HCT116 (cell line): ENCODE data around the gene SSTR3. TPM values are rescaled to one million over a fixed set of nuclear protein-coding genes. Genes with fewer than 3 reads are reported as not detected.

Experiments used
- ATAC-seq: fragments of 200-7000 bp; cut with Tn5 transposase; 2 replicates; pipeline ENCODE4 v1.9.1; 2020; ENCODE audit warnings: mild to moderate bottlenecking, moderate library complexity
- BruUV-seq: library from RNA; stranded (reverse); fragments of 400-500 nt; replicated peaks from 2 replicates; lab custom pipeline; 2021; lab: Mats Ljungman, UMichigan
- CTCF ChIA-PET: fragments of 300-600 bp; sonication (Branson Sonifier 250); formaldehyde crosslinking; loops from one replicate; lab custom pipeline; 2021; ENCODE audit warnings: antibody characterized with exemption; lab: Charles Lee
- POLR2A ChIA-PET: fragments of 300-600, 350-600 bp; sonication (Branson Sonifier 250); formaldehyde crosslinking; loops from one replicate; lab custom pipeline; 2021; ENCODE audit warnings: antibody characterized with exemption; lab: Charles Lee
- RAD21 ChIA-PET, 2 experiments: fragments of 300-600 bp; sonication (Branson Sonifier 250); formaldehyde crosslinking; loops; one replicate each; lab custom pipeline; 2023; ENCODE audit warnings: low total read pairs in 2 of 2; ENCODE audit not compliant: uncharacterized antibody in 2 of 2, unreplicated experiment in 2 of 2, low non-redundant PET in 1 of 2; lab: Charles Lee
- DNase-seq: peaks from one replicate; pipeline ENCODE4 v3.0.0-alpha.2; 2010; ENCODE audit warnings: low read depth, low spot score
- H2AFZ ChIP-seq: fragments of 200-600 bp; shearing (Covaris generic), sonication (generic); 2 replicates; pipeline ENCODE4 v1.6.1; 2017; ENCODE audit warnings: low read depth, mixed run types, mixed read lengths, antibody characterized with exemption, low read length; ENCODE audit not compliant: poor library complexity, severe bottlenecking
- H3K27ac ChIP-seq: 2 replicates; pipeline ENCODE4 v1.5.1; 2012; ENCODE audit warnings: low read depth, low read length
- H3K27me3 ChIP-seq: fragments of 200-600 bp; sonication (generic); 2 replicates; pipeline ENCODE4 v1.6.1; 2016; ENCODE audit warnings: mixed run types, low read length, mixed read lengths; ENCODE audit not compliant: insufficient read depth
- H3K36me3 ChIP-seq, 2 experiments: fragments of 200-500 bp in 1 of 2; fragments of 200-600 bp in 1 of 2; sonication (Bioruptor generic) in 1 of 2; sonication (generic) in 1 of 2; 2 replicates each; pipeline versions ENCODE4 v1.5.1 to v1.6.1; 2014 to 2016; ENCODE audit warnings: low read length in 2 of 2, inconsistent platforms in 1 of 2, mixed read lengths in 1 of 2, mixed run types in 1 of 2; ENCODE audit not compliant: insufficient read depth in 2 of 2, control insufficient read depth in 1 of 2
- H3K4me1 ChIP-seq, 2 experiments: fragments of 200-600 bp in 1 of 2; sonication (generic) in 1 of 2; 2 replicates each; pipeline versions ENCODE4 v1.5.1 to v1.6.1; 2012 to 2017; ENCODE audit warnings: low read length in 2 of 2, inconsistent platforms in 1 of 2, mild to moderate bottlenecking in 1 of 2, mixed read lengths in 1 of 2, mixed run types in 1 of 2, moderate library complexity in 1 of 2; ENCODE audit not compliant: insufficient read depth in 2 of 2, control insufficient read depth in 1 of 2
- H3K4me2 ChIP-seq: fragments of 200-600 bp; sonication (generic); 2 replicates; pipeline ENCODE4 v1.6.1; 2017; ENCODE audit warnings: mixed run types, low read length, mixed read lengths
- H3K4me3 ChIP-seq, 2 experiments: fragments of 200-600 bp in 1 of 2; sonication (generic) in 1 of 2; replicated peaks in 1 of 2; 2 replicates each; pipeline ENCODE4 v1.5.1; 2011 to 2016; ENCODE audit warnings: low read length in 2 of 2, control low read depth in 1 of 2, low read depth in 1 of 2, mild to moderate bottlenecking in 1 of 2, mixed read lengths in 1 of 2, mixed run types in 1 of 2
- H3K79me2 ChIP-seq: fragments of 200-600 bp; sonication (generic); 2 replicates; pipeline ENCODE4 v1.6.1; 2017; ENCODE audit warnings: mild to moderate bottlenecking, mixed run types, low read length, moderate library complexity, mixed read lengths; ENCODE audit not compliant: insufficient read depth
- H3K9ac ChIP-seq: fragments of 200-600 bp; sonication (generic); 2 replicates; pipeline ENCODE4 v1.6.1; 2016; ENCODE audit warnings: low read length, mixed read lengths
- H3K9me2 ChIP-seq: fragments of 200-600 bp; sonication (generic), shearing (Covaris generic); 2 replicates; pipeline ENCODE4 v1.6.1; 2017; ENCODE audit warnings: mixed run types, mild to moderate bottlenecking, moderate library complexity; ENCODE audit not compliant: insufficient read depth
- H3K9me3 ChIP-seq, 2 experiments: fragments of 200-500 bp in 1 of 2; fragments of 200-600 bp in 1 of 2; sonication (Bioruptor generic) in 1 of 2; sonication (generic) in 1 of 2; 2 replicates each; pipeline ENCODE4 v1.6.1; 2014 to 2017; ENCODE audit warnings: low read length in 2 of 2, mixed read lengths in 2 of 2, inconsistent platforms in 1 of 2, low read depth in 1 of 2, mild to moderate bottlenecking in 1 of 2, mixed run types in 1 of 2, moderate library complexity in 1 of 2; ENCODE audit not compliant: control insufficient read depth in 1 of 2, insufficient read depth in 1 of 2
- H4K20me1 ChIP-seq: fragments of 200-600 bp; sonication (generic), shearing (Covaris generic); 2 replicates; pipeline ENCODE4 v1.6.1; 2017; ENCODE audit warnings: mixed run types, mild to moderate bottlenecking, moderate library complexity; ENCODE audit not compliant: insufficient read depth
- CEBPB ChIP-seq: IDR thresholded peaks from 2 replicates; pipeline ENCODE4 v1.6.1; 2012; ENCODE audit warnings: low read depth
- CTCF ChIP-seq, 3 experiments: fragments of 200-600 bp in 1 of 3; sonication (generic) in 1 of 3; IDR thresholded peaks in 2 of 3; conservative IDR thresholded peaks in 1 of 3; 2 replicates each; pipeline ENCODE4 v1.5.1; 2012 to 2017; ENCODE audit warnings: low read depth in 2 of 3, low read length in 2 of 3, antibody characterized with exemption in 1 of 3, borderline replicate concordance in 1 of 3, control low read depth in 1 of 3, mild to moderate bottlenecking in 1 of 3, mixed read lengths in 1 of 3, mixed run types in 1 of 3, moderate library complexity in 1 of 3; ENCODE audit not compliant: insufficient read depth in 1 of 3
- EGR1 ChIP-seq: IDR thresholded peaks from 2 replicates; pipeline ENCODE4 v1.6.1; 2012; ENCODE audit warnings: low read depth
- EZH2 ChIP-seq: fragments of 200-600 bp; sonication (generic); IDR thresholded peaks from 2 replicates; pipeline ENCODE4 v1.6.1; 2017; ENCODE audit warnings: antibody characterized with exemption, mixed run types
- EZH2phosphoT487 ChIP-seq: fragments of 200-600 bp; IDR thresholded peaks from 2 replicates; pipeline ENCODE4 v1.6.1; 2018; ENCODE audit warnings: antibody characterized with exemption, borderline replicate concordance
- FOSL1 ChIP-seq: IDR thresholded peaks from 2 replicates; pipeline ENCODE4 v1.6.1; 2012; ENCODE audit warnings: low read depth
- JUND ChIP-seq: IDR thresholded peaks from 2 replicates; pipeline ENCODE4 v1.6.1; 2012
- POLR2A ChIP-seq: IDR thresholded peaks from 2 replicates; pipeline ENCODE4 v1.7.0; 2011; ENCODE audit warnings: borderline replicate concordance; ENCODE audit not compliant: insufficient read depth, insufficient read length; ENCODE audit errors: extremely low read depth
- POLR2AphosphoS5 ChIP-seq: IDR thresholded peaks from 2 replicates; pipeline ENCODE4 v1.6.1; 2011; ENCODE audit warnings: mild to moderate bottlenecking, low read depth, low read length, moderate library complexity
- RAD21 ChIP-seq: IDR thresholded peaks from 2 replicates; pipeline ENCODE4 v1.6.1; 2012; ENCODE audit warnings: low read depth, mild to moderate bottlenecking
- SIN3A ChIP-seq: IDR thresholded peaks from 2 replicates; pipeline ENCODE4 v1.6.1; 2012; ENCODE audit warnings: low read depth
- SP1 ChIP-seq: IDR thresholded peaks from 2 replicates; pipeline ENCODE4 v1.6.1; 2012; ENCODE audit warnings: low read depth
- SRF ChIP-seq: IDR thresholded peaks from 2 replicates; pipeline ENCODE4 v1.6.1; 2012; ENCODE audit warnings: low read depth
- TCF7L2 ChIP-seq: IDR thresholded peaks from 2 replicates; pipeline ENCODE4 v1.7.0; 2011; ENCODE audit warnings: borderline replicate concordance, inconsistent platforms; ENCODE audit not compliant: insufficient read depth, insufficient read length; ENCODE audit errors: extremely low read depth
- YY1 ChIP-seq: IDR thresholded peaks from 2 replicates; pipeline ENCODE4 v1.6.1; 2011; ENCODE audit warnings: low read length, low read depth, moderate library complexity, mild to moderate bottlenecking; ENCODE audit not compliant: insufficient replicate concordance; ENCODE audit errors: extremely low read depth
- ZFX ChIP-seq: fragments of 450-650 bp; IDR thresholded peaks from 2 replicates; pipeline ENCODE4 v1.6.1; 2017
- ZNF274 ChIP-seq: fragments of 200-500 bp; sonication (Bioruptor generic); IDR thresholded peaks from 2 replicates; pipeline ENCODE4 v1.6.1; 2014; ENCODE audit warnings: mild to moderate bottlenecking, low read depth, low read length, inconsistent platforms
- intact Hi-C: fragments of 100-400 bp; cut with micrococcal nuclease; formaldehyde crosslinking; loops from 2 replicates; pipeline ENCODE4 v1.10.0; 2022
- total RNA-seq: library from RNA; stranded (reverse); gene quantifications from one replicate; pipeline ENCODE4 v1.2.1, GENCODE V29; 2021; ENCODE audit not compliant: unreplicated experiment
- TF ChIP-seq, protein P1 (sequence below): IDR thresholded peaks from 2 replicates; pipeline ENCODE4 v1.6.1; 2012

The SSTR3 gene
- total RNA-seq, 1 experiment from 2014 or later = not detected

DNA sequence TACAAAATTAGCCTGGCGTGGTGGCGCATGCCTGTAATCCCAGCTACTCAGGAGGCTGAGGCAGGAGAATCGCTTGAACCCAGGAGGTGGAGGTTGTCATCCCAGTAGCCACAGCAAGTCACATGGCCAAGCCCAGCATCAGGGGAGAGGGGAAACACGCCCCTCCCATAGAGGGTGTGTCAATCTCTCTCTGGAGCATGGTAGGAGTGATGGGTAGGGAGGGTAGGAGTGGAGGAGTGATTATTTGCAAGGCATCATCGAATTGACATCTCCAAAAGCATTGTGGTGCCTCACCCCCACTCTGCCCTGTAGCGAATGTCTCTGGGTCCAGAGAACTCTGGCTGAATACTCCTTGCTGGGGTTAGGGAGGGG lies 6.1 kb upstream of the SSTR3 start:
- POLR2A ChIA-PET = no interaction called here

More for the DNA sequence above, 6.1 kb upstream of the SSTR3 start:
- ChIA-PET RAD21 (no interaction called here), CTCF (interaction anchor here (1.3 kb wide), 1 partner anchor 19 kb away, joined by 3 read pairs; no protein-coding TSS in a partner anchor)
- ATAC-seq (no peak), DNase-seq (no peak)
- Histone ChIP-seq H3K79me2 (no peaks in the 10 kb centered on the region), H3K4me3 (no peak overlapping the region), H3K4me2 (no peak overlapping the region), H3K9me3 (peaks cover 0 to 6% of the 10 kb centered on the region in 2 experiments; a peak in 1 of 4 replicates), H3K4me1 (peaks cover 0 to 5% of the 10 kb centered on the region in 2 experiments; a peak in 2 of 4 replicates), H3K36me3 (no peaks in the 10 kb centered on the region), H3K27ac (no peak overlapping the region), H3K27me3 (no peaks in the 10 kb centered on the region), H3K9me2 (no peaks in the 10 kb centered on the region), H3K9ac (no peak overlapping the region), H2AFZ (no peak overlapping the region), H4K20me1 (no peaks in the 10 kb centered on the region)
- intact Hi-C loops = no loop called here
- no TSS peak for BruUV-seq
- no peak for TF ChIP-seq SP1
- TF ChIP-seq CTCF (IDR thresholded peaks at IDR 0.05 in 2 of 3, conservative IDR thresholded peaks at IDR 0.05 in 1 of 3; ENCODE audit: borderline replicate concordance in 1 of 3, insufficient read depth in 1 of 3, low read depth in 2 of 3, low read length in 2 of 3) = no peak
- TF ChIP-seq FOSL1 = no peak
- TF ChIP-seq ZNF274 = no peak
- TF ChIP-seq RAD21 = no peak
- TF ChIP-seq JUND = no peak
- TF ChIP-seq EZH2phosphoT487 = no peak
- TF ChIP-seq CEBPB = no peak
- no peak for TF ChIP-seq TCF7L2
- no peak for TF ChIP-seq POLR2AphosphoS5
- TF ChIP-seq EGR1 = no peak
- TF ChIP-seq EZH2 = no peak
- TF ChIP-seq SRF = no peak
- TF ChIP-seq, protein P1, sequence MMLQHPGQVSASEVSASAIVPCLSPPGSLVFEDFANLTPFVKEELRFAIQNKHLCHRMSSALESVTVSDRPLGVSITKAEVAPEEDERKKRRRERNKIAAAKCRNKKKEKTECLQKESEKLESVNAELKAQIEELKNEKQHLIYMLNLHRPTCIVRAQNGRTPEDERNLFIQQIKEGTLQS = no peak
- TF ChIP-seq YY1 = no peak
- TF ChIP-seq ZFX = no peak
- no peak for TF ChIP-seq SIN3A
- no peak for TF ChIP-seq POLR2A
